IMR-90 (cell line): Measurements from ENCODE around the gene DMRT3. TPM values are rescaled to one million over a fixed set of nuclear protein-coding genes. Genes with fewer than 3 reads are reported as not detected.

Source experiments
- ATAC-seq: fragments of 200-7000 bp; cut with Tn5 transposase; 2 replicates; pipeline ENCODE4 v1.9.1; 2020; ENCODE audit warnings: low read depth, mild to moderate bottlenecking, moderate library complexity
- BruUV-seq: library from RNA; stranded (reverse); fragments of 400-500 nt; replicated peaks from 2 replicates; lab custom pipeline; 2021; lab: Mats Ljungman, UMichigan
- CTCF ChIA-PET: fragments of 300-600 bp; formaldehyde crosslinking; extraction: SDS; loops from one replicate; lab custom pipeline; 2021; ENCODE audit warnings: antibody characterized with exemption; lab: Yijun Ruan, JAX
- POLR2A ChIA-PET: fragments of 300-600 bp; sonication (Branson Sonifier 250); formaldehyde crosslinking; loops from one replicate; lab custom pipeline; 2022; ENCODE audit warnings: antibody characterized with exemption; ENCODE audit not compliant: unreplicated experiment; lab: Charles Lee
- DNase-seq: peaks from one replicate; pipeline ENCODE4 v3.0.0; 2013
- H2AFZ ChIP-seq: replicated peaks from 2 replicates; pipeline ENCODE3; 2013; ENCODE audit warnings: low read length, mild to moderate bottlenecking; ENCODE audit not compliant: poor library complexity
- H2AK5ac ChIP-seq: 2 replicates; pipeline ENCODE4 v1.6.1; 2013; ENCODE audit warnings: low read depth, low read length, inconsistent platforms
- H2AK9ac ChIP-seq: replicated peaks from 2 replicates; pipeline ENCODE3; 2013; ENCODE audit warnings: mild to moderate bottlenecking, low read depth, low read length, moderate library complexity; ENCODE audit not compliant: poor library complexity
- H2BK120ac ChIP-seq: 2 replicates; pipeline ENCODE4 v1.6.1; 2013; ENCODE audit warnings: low read depth, low read length, inconsistent platforms
- H2BK15ac ChIP-seq: 3 replicates; pipeline ENCODE4 v1.6.1; 2013; ENCODE audit warnings: low read depth, low read length, inconsistent platforms
- H2BK20ac ChIP-seq: 2 replicates; pipeline ENCODE4 v1.6.1; 2013; ENCODE audit warnings: low read depth, mild to moderate bottlenecking, inconsistent platforms, low read length, moderate library complexity
- H2BK5ac ChIP-seq: 2 replicates; pipeline ENCODE4 v1.6.1; 2013; ENCODE audit warnings: mild to moderate bottlenecking, low read depth, low read length, inconsistent platforms; ENCODE audit not compliant: poor library complexity, severe bottlenecking
- H3K14ac ChIP-seq: replicated peaks from 2 replicates; pipeline ENCODE4 v1.6.1; 2013; ENCODE audit warnings: low read depth, low read length, inconsistent platforms
- H3K18ac ChIP-seq: 2 replicates; pipeline ENCODE4 v1.6.1; 2013; ENCODE audit warnings: low read depth, low read length, control low read depth
- H3K23ac ChIP-seq: 2 replicates; pipeline ENCODE4 v1.6.1; 2013; ENCODE audit warnings: low read depth, low read length, inconsistent platforms
- H3K27ac ChIP-seq: 2 replicates; pipeline ENCODE4 v1.5.1; 2013; ENCODE audit warnings: mild to moderate bottlenecking, control low read depth, low read length; ENCODE audit not compliant: insufficient read depth
- H3K27me3 ChIP-seq: 2 replicates; pipeline ENCODE4 v1.6.1; 2013; ENCODE audit warnings: low read length; ENCODE audit not compliant: control insufficient read depth, insufficient read depth
- H3K36me3 ChIP-seq: 2 replicates; pipeline ENCODE4 v1.6.1; 2013; ENCODE audit warnings: low read length, mixed read lengths; ENCODE audit not compliant: control insufficient read depth, insufficient read depth
- H3K4ac ChIP-seq: 2 replicates; pipeline ENCODE4 v1.6.1; 2013; ENCODE audit warnings: low read depth, low read length, inconsistent platforms
- H3K4me1 ChIP-seq: 2 replicates; pipeline ENCODE4 v1.6.1; 2013; ENCODE audit warnings: low read length, mixed read lengths; ENCODE audit not compliant: control insufficient read depth, insufficient read depth
- H3K4me2 ChIP-seq: 2 replicates; pipeline ENCODE4 v1.6.1; 2013; ENCODE audit warnings: low read depth, mild to moderate bottlenecking, control low read depth, low read length, moderate library complexity
- H3K4me3 ChIP-seq: 2 replicates; pipeline ENCODE4 v1.5.1; 2013; ENCODE audit warnings: low read depth, mild to moderate bottlenecking, control low read depth, low read length, moderate library complexity; ENCODE audit not compliant: insufficient read depth
- H3K56ac ChIP-seq: 2 replicates; pipeline ENCODE4 v1.6.1; 2013; ENCODE audit warnings: low read length, inconsistent platforms; ENCODE audit not compliant: insufficient read depth; ENCODE audit errors: extremely low read depth
- H3K79me1 ChIP-seq, 2 experiments: 2 replicates each; pipeline ENCODE4 v1.6.1; 2013; ENCODE audit warnings: low read length in 2 of 2, inconsistent platforms in 1 of 2, low read depth in 1 of 2
- H3K9ac ChIP-seq: 2 replicates; pipeline ENCODE4 v1.6.1; 2013; ENCODE audit warnings: low read depth, low read length, control low read depth
- H3K9me1 ChIP-seq: 2 replicates; pipeline ENCODE4 v1.6.1; 2013; ENCODE audit warnings: low read length, inconsistent platforms; ENCODE audit not compliant: insufficient read depth
- H3K9me3 ChIP-seq: 2 replicates; pipeline ENCODE4 v1.6.1; 2013; ENCODE audit warnings: low read length; ENCODE audit not compliant: control insufficient read depth, insufficient read depth
- H4K20me1 ChIP-seq: 2 replicates; pipeline ENCODE4 v1.6.1; 2013; ENCODE audit warnings: low read length, inconsistent platforms; ENCODE audit not compliant: insufficient read depth
- H4K5ac ChIP-seq: 2 replicates; pipeline ENCODE4 v1.6.1; 2013; ENCODE audit warnings: mild to moderate bottlenecking, low read depth, low read length, control low read depth
- H4K8ac ChIP-seq, 2 experiments: 2 replicates each; pipeline ENCODE4 v1.6.1; 2013; ENCODE audit warnings: low read depth in 2 of 2, low read length in 2 of 2, control low read depth in 1 of 2, inconsistent platforms in 1 of 2
- H4K91ac ChIP-seq: 2 replicates; pipeline ENCODE4 v1.6.1; 2013; ENCODE audit warnings: low read depth, low read length, inconsistent platforms; ENCODE audit not compliant: insufficient read depth
- BHLHE40 ChIP-seq: fragments of 150-350 bp; IDR thresholded peaks from 2 replicates; pipeline ENCODE4 v1.6.1; 2016; ENCODE audit warnings: mild to moderate bottlenecking, low read depth, low read length
- CEBPB ChIP-seq: IDR thresholded peaks from 2 replicates; pipeline ENCODE4 v1.6.1; 2012; ENCODE audit warnings: low read depth, low read length, improper control_type of control experiment
- CHD1 ChIP-seq: IDR thresholded peaks from 2 replicates; pipeline ENCODE4 v1.6.1; 2012; ENCODE audit warnings: low read depth, low read length, improper control_type of control experiment
- CTCF ChIP-seq: conservative IDR thresholded peaks from 2 replicates; pipeline ENCODE4 v1.5.1; 2012; ENCODE audit warnings: mild to moderate bottlenecking, low read depth, low read length, improper control_type of control experiment
- FOS ChIP-seq: fragments of 150-350 bp; IDR thresholded peaks from 2 replicates; pipeline ENCODE4 v1.6.1; 2016; ENCODE audit warnings: low read depth, low read length
- MAFK ChIP-seq: IDR thresholded peaks from 2 replicates; pipeline ENCODE4 v1.6.1; 2012; ENCODE audit warnings: low read depth, low read length, improper control_type of control experiment
- MAZ ChIP-seq: IDR thresholded peaks from 2 replicates; pipeline ENCODE4 v1.6.1; 2012; ENCODE audit warnings: low read depth, mild to moderate bottlenecking, low read length, improper control_type of control experiment, moderate library complexity, borderline replicate concordance
- RAD21 ChIP-seq: IDR thresholded peaks from 2 replicates; pipeline ENCODE4 v1.6.1; 2012; ENCODE audit warnings: low read length, improper control_type of control experiment
- RCOR1 ChIP-seq: IDR thresholded peaks from 2 replicates; pipeline ENCODE4 v1.6.1; 2012; ENCODE audit warnings: mild to moderate bottlenecking, low read length, improper control_type of control experiment; ENCODE audit not compliant: insufficient replicate concordance
- RFX5 ChIP-seq: IDR thresholded peaks from 2 replicates; pipeline ENCODE4 v1.8.0; 2012; ENCODE audit warnings: low read depth, mild to moderate bottlenecking, low read length, moderate library complexity
- SMC3 ChIP-seq: fragments of 150-350 bp; IDR thresholded peaks from 2 replicates; pipeline ENCODE4 v1.6.1; 2016; ENCODE audit warnings: low read depth, mild to moderate bottlenecking, antibody characterized with exemption, low read length, moderate library complexity
- USF2 ChIP-seq: fragments of 150-350 bp; IDR thresholded peaks from 2 replicates; pipeline ENCODE4 v1.6.1; 2017; ENCODE audit warnings: mild to moderate bottlenecking, antibody characterized with exemption, low read length, low read depth
- WGBS, 2 experiments: methylation state at CpG; one replicate each; pipeline versions ENCODE4 v1.1.5 to v1.1.7; 2013; ENCODE audit warnings: missing lambda C conversion rate in 2 of 2; ENCODE audit not compliant: insufficient read length in 1 of 2; ENCODE audit errors: extremely low coverage in 2 of 2; 5-methylcytosine and 5-hydroxymethylcytosine counted together
- dilution Hi-C: fragments of 300-500 bp; cut with HindIII; formaldehyde crosslinking; loops from one replicate; pipeline ENCODE4 v1.14.3; 2018; ENCODE audit warnings: low sequenced_read_pairs; ENCODE audit not compliant: unreplicated experiment
- in situ Hi-C: fragments of 300-500 bp; cut with MboI; formaldehyde crosslinking; loops from 3 replicates; pipeline ENCODE4 v1.14.3; 2019; ENCODE audit warnings: low sequenced_read_pairs, inconsistent platforms, mixed read lengths
- intact Hi-C: fragments of 100-400 bp; cut with micrococcal nuclease; formaldehyde crosslinking; loops from 2 replicates; pipeline ENCODE4 v1.10.0; 2022
- polyA plus RNA-seq, 3 experiments: library from polyadenylated mRNA; depleted of rRNA; stranded (reverse); fragments of >200 nt; gene quantifications; 2 replicates each; pipeline ENCODE4 v1.2.3, GENCODE V29; 2012; ENCODE audit warnings: low replicate concordance in 1 of 3
- total RNA-seq: library from RNA; depleted of rRNA; stranded (reverse); fragments of >200 nt; gene quantifications from 2 replicates; pipeline ENCODE4 v1.2.3, GENCODE V29; 2012

Gene DMRT3
- total and polyA plus RNA-seq, 2 of the 4 experiments (the other 2 are of a cell fraction): not detected

GRCh38 chr9:995192-995591 is 18.7 kb downstream of the DMRT3 start:
- no peak overlapping the region for H3K27ac ChIP-seq
- no peak for ATAC-seq
- no peaks in the 10 kb centered on the region for H3K79me1 ChIP-seq
- dilution Hi-C loops (no loop called here), in situ Hi-C loops (no loop called here), intact Hi-C loops (no loop called here)
- H3K9me1 ChIP-seq: no peaks in the 10 kb centered on the region
- H3K23ac ChIP-seq: no peak overlapping the region
- H2BK5ac ChIP-seq: no peak overlapping the region
- no peak overlapping the region for H2AK9ac ChIP-seq
- H3K4ac ChIP-seq: no peak overlapping the region
- no peaks in the 10 kb centered on the region for H3K36me3 ChIP-seq
- no peaks in the 10 kb centered on the region for H3K9me3 ChIP-seq
- no peak overlapping the region for H2BK15ac ChIP-seq
- H4K5ac ChIP-seq: no peak overlapping the region
- no peak overlapping the region for H3K56ac ChIP-seq
- no peak overlapping the region for H4K8ac ChIP-seq
- DNase-seq: no peak
- no peak overlapping the region for H3K18ac ChIP-seq
- WGBS, 2 experiments: no CpG with 5 or more reads among the region's 4 CpGs
- no peak overlapping the region for H3K4me3 ChIP-seq
- H3K14ac ChIP-seq: no peak overlapping the region
- no peaks in the 10 kb centered on the region; the same call in 1 of the 2 replicates for H3K27me3 ChIP-seq
- no peak for TF ChIP-seq USF2
- TF ChIP-seq MAFK: no peak
- TF ChIP-seq RAD21: no peak
- TF ChIP-seq MAZ: no peak
- no peak for TF ChIP-seq SMC3
- TF ChIP-seq CHD1: no peak
- TF ChIP-seq CEBPB: no peak
- TF ChIP-seq BHLHE40: no peak
- no peak for TF ChIP-seq CTCF
- TF ChIP-seq RCOR1: no peak
- no peak for TF ChIP-seq FOS
- TF ChIP-seq RFX5: no peak
- BruUV-seq: no TSS peak
- no peak overlapping the region for H2AK5ac ChIP-seq
- H4K91ac ChIP-seq: no peak overlapping the region
- POLR2A ChIA-PET: no interaction called here
- CTCF ChIA-PET: no interaction called here
- no peak overlapping the region for H3K9ac ChIP-seq
- no peaks in the 10 kb centered on the region for H3K4me1 ChIP-seq
- H4K20me1 ChIP-seq: no peaks in the 10 kb centered on the region
- H2AFZ ChIP-seq: no peak overlapping the region
- no peak overlapping the region for H2BK20ac ChIP-seq
- H2BK120ac ChIP-seq: no peak overlapping the region
- no peak overlapping the region for H3K4me2 ChIP-seq
